ENCODE data around the gene EGR4. TPM values are rescaled to one million over a fixed set of nuclear protein-coding genes. Genes with fewer than 3 reads are reported as not detected.
A peak's percentile ranks its signal among the peaks of the same experiment; 100 is the strongest.

Gene EGR4
- total RNA-seq, 2 experiments from 2014 or later = 0.14 to 0.17 TPM

GRCh38 chr2:73283545-73284295 is 9.6 kb downstream of the EGR4 start:
- intact Hi-C loops (cut with DNase I, micrococcal nuclease) = loop anchor here in 1 of 2 experiments (2.0 to 10.0 kb wide), 6 partner anchors 49 to 1671 kb away; partner anchors contain the start of genes ALMS1, CCT7, EXOC6B and POLE4
- peak overlapping the region; percentile 37 for H3K27ac Mint-ChIP-seq
- H3K4me3 ChIP-seq (ENCODE audit: low read length) = peak overlapping the region; percentile 73

GRCh38 chr2:73282924-73283544 is 10.3 kb downstream of the EGR4 start:
- Histone ChIP-seq H3K27ac (ENCODE audit: low read depth in 1 of 2, low read length in 2 of 2) (no peak overlapping the region), H3K4me1 (ENCODE audit: insufficient read depth, low read length) (peaks cover 22% of the 10 kb centered on the region), H3K9me3 (ENCODE audit: control insufficient read depth in 1 of 2, insufficient read depth in 1 of 2, low read length in 2 of 2) (no peaks in the 10 kb centered on the region), H3K27me3 (ENCODE audit: control insufficient read depth in 1 of 2, insufficient read depth in 2 of 2, low read length in 2 of 2) (no peaks in the 10 kb centered on the region), H3K4me3 (ENCODE audit: low read length) (peak overlapping the region; percentile 73), H3K36me3 (ENCODE audit: insufficient read depth, low read length) (no peaks in the 10 kb centered on the region)
- ATAC-seq (ENCODE audit: poor library complexity) = no peak
- H3K27me3 Mint-ChIP-seq = peaks cover under 1% of the 10 kb centered on the region
- H3K9me3 Mint-ChIP-seq = no peaks in the 10 kb centered on the region
- intact Hi-C loops (cut with DNase I, micrococcal nuclease) = loop anchor here in 1 of 2 experiments (5.0 to 10.0 kb wide), 4 partner anchors 211 to 1672 kb away; partner anchors contain the start of genes EXOC6B, POLE4, SFXN5 and TPRKB
- ChIA-PET CTCF (no interaction called here), POLR2A (no interaction called here)
- no peaks in the 10 kb centered on the region for H3K36me3 Mint-ChIP-seq (ENCODE audit: low read depth)
- peaks cover 22% of the 10 kb centered on the region for H3K4me1 Mint-ChIP-seq (ENCODE audit: low read depth)
- H3K4me3 Mint-ChIP-seq = peak overlapping the region; percentile 91
- no peak for TF ChIP-seq CTCF (IDR thresholded peaks at IDR 0.05)
- DNase-seq = no peak
- peak overlapping the region; percentile 37 for H3K27ac Mint-ChIP-seq

More at GRCh38 chr2:73283545-73284295, 9.6 kb downstream of the EGR4 start:
- Mint-ChIP-seq H3K36me3 (ENCODE audit: low read depth) (no peaks in the 10 kb centered on the region), H3K4me3 (peak overlapping the region; percentile 91), H3K27me3 (peaks cover 7% of the 10 kb centered on the region), H3K4me1 (ENCODE audit: low read depth) (peaks cover 22% of the 10 kb centered on the region), H3K9me3 (no peaks in the 10 kb centered on the region)
- H3K4me1 ChIP-seq (ENCODE audit: insufficient read depth, low read length) = peaks cover 22% of the 10 kb centered on the region
- no peaks in the 10 kb centered on the region for H3K36me3 ChIP-seq (ENCODE audit: insufficient read depth, low read length)
- no peak for TF ChIP-seq CTCF (IDR thresholded peaks at IDR 0.05)
- H3K27me3 ChIP-seq (ENCODE audit: control insufficient read depth in 1 of 2, insufficient read depth in 2 of 2, low read length in 2 of 2) = no peaks in the 10 kb centered on the region
- H3K9me3 ChIP-seq (ENCODE audit: control insufficient read depth in 1 of 2, insufficient read depth in 1 of 2, low read length in 2 of 2) = no peaks in the 10 kb centered on the region
- no peak overlapping the region for H3K27ac ChIP-seq (ENCODE audit: low read depth in 1 of 2, low read length in 2 of 2)
- DNase-seq (peak in 3 of 14 experiments; percentile 16 to 50 (median 31)), ATAC-seq (ENCODE audit: poor library complexity) (peak; percentile 42)
- ChIA-PET POLR2A (interaction anchor here (0.8 to 2.9 kb wide), 4 partner anchors 9 to 1952 kb away, joined by 3 to 25 read pairs (median 6); partner anchors contain the start of genes CCT7, EGR4, PRADC1 and ZNF638), CTCF (no interaction called here)

- intact Hi-C loops (cut with DNase I, micrococcal nuclease) = loop anchor here in 1 of 2 experiments (5.0 to 10.0 kb wide), 4 partner anchors 209 to 1674 kb away; partner anchors contain the start of genes EXOC6B, POLE4, SFXN5 and TPRKB
- H3K4me3 Mint-ChIP-seq = peak overlapping the region; percentile 22
- POLR2A ChIA-PET = no interaction called here
- Histone ChIP-seq H3K36me3 (ENCODE audit: insufficient read depth, low read length) (no peaks in the 10 kb centered on the region), H3K4me3 (ENCODE audit: low read length) (no peak overlapping the region), H3K27ac (ENCODE audit: low read depth in 1 of 2, low read length in 2 of 2) (no peak overlapping the region), H3K27me3 (ENCODE audit: control insufficient read depth in 1 of 2, insufficient read depth in 2 of 2, low read length in 2 of 2) (no peaks in the 10 kb centered on the region), H3K9me3 (ENCODE audit: control insufficient read depth in 1 of 2, insufficient read depth in 1 of 2, low read length in 2 of 2) (no peaks in the 10 kb centered on the region), H3K4me1 (ENCODE audit: insufficient read depth, low read length) (peaks cover 22% of the 10 kb centered on the region)
- H3K36me3 Mint-ChIP-seq (ENCODE audit: low read depth) = no peaks in the 10 kb centered on the region
- no peak overlapping the region for H3K27ac Mint-ChIP-seq
- H3K27me3 Mint-ChIP-seq = no peaks in the 10 kb centered on the region
- H3K9me3 Mint-ChIP-seq = no peaks in the 10 kb centered on the region
- no peak for TF ChIP-seq CTCF (IDR thresholded peaks at IDR 0.05)
- H3K4me1 Mint-ChIP-seq (ENCODE audit: low read depth) = peaks cover 22% of the 10 kb centered on the region
- no peak for DNase-seq
- CTCF ChIA-PET = no interaction called here
- no peak for ATAC-seq (ENCODE audit: poor library complexity)
These were observed 12.1 kb downstream of the EGR4 start for GRCh38 chr2:73281244-73281643.
